Tibial artery (tissue), 4 donors: Measurements from ENCODE around the gene UQCRC2.

ENCODE experiments used
- DNase-seq, 2 donors: peaks; one replicate each; pipeline ENCODE4 v3.0.0-alpha.2; 2019
- H3K27ac ChIP-seq, 2 donors: fragments of 200-600 bp; sonication (generic) in 1 of 2; 1 replicate in 1 of 2; 2 replicates in 1 of 2; pipeline ENCODE4 v1.5.1; 2018 to 2019; ENCODE audit warnings: mild to moderate bottlenecking in 1 of 2
- H3K27me3 ChIP-seq, 2 donors: fragments of 200-600 bp; sonication (generic) in 1 of 2; one replicate each; pipeline versions ENCODE4 v1.5.1 to v1.6.0; 2016 to 2019
- H3K36me3 ChIP-seq, 3 donors: fragments of 200-600 bp; sonication (generic) in 2 of 3; one replicate each; pipeline ENCODE4 v1.5.1; 2016 to 2019; ENCODE audit warnings: mild to moderate bottlenecking in 2 of 3
- H3K4me1 ChIP-seq, 4 donors: fragments of 200-600 bp; sonication (generic) in 2 of 4; 1 replicate in 3 of 4; 2 replicates in 1 of 4; pipeline ENCODE4 v1.5.1; 2016 to 2019
- H3K4me3 ChIP-seq, 2 donors: fragments of 200-600 bp; sonication (generic) in 1 of 2; 1 replicate in 1 of 2; 2 replicates in 1 of 2; pipeline ENCODE4 v1.5.1; 2018 to 2019; ENCODE audit warnings: mild to moderate bottlenecking in 2 of 2
- H3K9me3 ChIP-seq, 3 donors: fragments of 200-600 bp; sonication (generic) in 1 of 3; one replicate each; pipeline ENCODE4 v1.5.1; 2016 to 2019
- CTCF ChIP-seq, 2 experiments: fragments of 200-600 bp in 1 of 2; fragments of 450-650 bp in 1 of 2; IDR thresholded peaks; one replicate each; pipeline ENCODE4 v1.5.1; 2017 to 2019; ENCODE audit warnings: antibody characterized with exemption in 2 of 2, mild to moderate bottlenecking in 1 of 2, moderate library complexity in 1 of 2
- intact Hi-C: fragments of 100-400 bp; cut with DNase I; formaldehyde crosslinking; loops from one replicate; pipeline ENCODE4 v1.15.0; 2023; ENCODE audit warnings: low total_unique reads

UQCRC2 gene

GRCh38 chr16:21943571-21943970 is 9.6 kb upstream of the UQCRC2 start:
- TF ChIP-seq CTCF (IDR thresholded peaks at IDR 0.05): no peak
- intact Hi-C loops: no loop called here
- no peak overlapping the region for H3K4me3 ChIP-seq
- H3K9me3 ChIP-seq: no peaks in the 10 kb centered on the region
- no peaks in the 10 kb centered on the region for H3K27me3 ChIP-seq
- no peaks in the 10 kb centered on the region for H3K4me1 ChIP-seq
- no peak overlapping the region for H3K27ac ChIP-seq
- no peaks in the 10 kb centered on the region for H3K36me3 ChIP-seq
- no peak for DNase-seq

- intact Hi-C loops: no loop called here
- Histone ChIP-seq H3K36me3 (no peaks in the 10 kb centered on the region), H3K9me3 (no peaks in the 10 kb centered on the region), H3K27me3 (no peaks in the 10 kb centered on the region), H3K4me3 (no peak overlapping the region), H3K4me1 (peaks cover 0 to 19% (median 16%) of the 10 kb centered on the region in 4 donors), H3K27ac (no peak overlapping the region)
- no peak for DNase-seq
- no peak for TF ChIP-seq CTCF (IDR thresholded peaks at IDR 0.05)
Observed at GRCh38 chr16:21946889-21947635, 6.1 kb upstream of the UQCRC2 start.

- Histone ChIP-seq H3K4me3 (no peak overlapping the region), H3K27me3 (no peaks in the 10 kb centered on the region), H3K27ac (no peak overlapping the region), H3K36me3 (no peaks in the 10 kb centered on the region), H3K4me1 (peaks cover 4 to 31% (median 23%) of the 10 kb centered on the region in 4 donors), H3K9me3 (no peaks in the 10 kb centered on the region)
- no peak for DNase-seq
- no peak for TF ChIP-seq CTCF (IDR thresholded peaks at IDR 0.05)
- intact Hi-C loops: no loop called here
Observed at GRCh38 chr16:21949713-21950260, 3.4 kb upstream of the UQCRC2 start.

- intact Hi-C loops: no loop called here
- Histone ChIP-seq H3K4me1 (peaks cover 4 to 39% (median 25%) of the 10 kb centered on the region in 4 donors), H3K36me3 (peaks cover 0 to under 1% (median 0%) of the 10 kb centered on the region in 3 donors), H3K4me3 (no peak overlapping the region), H3K27ac (no peak overlapping the region), H3K9me3 (no peaks in the 10 kb centered on the region), H3K27me3 (no peaks in the 10 kb centered on the region)
- DNase-seq: no peak
- TF ChIP-seq CTCF (IDR thresholded peaks at IDR 0.05): peak in 1 of 2 experiments; percentile 17
Observed at GRCh38 chr16:21950782-21951521, 2.2 kb upstream of the UQCRC2 start.

GRCh38 chr16:21952040-21952792 is 945 bp upstream of the UQCRC2 start:
- Histone ChIP-seq H3K27ac (peak overlapping the region; percentile 85 to 87), H3K36me3 (peaks cover 6 to 13% (median 9%) of the 10 kb centered on the region in 3 donors), H3K9me3 (no peaks in the 10 kb centered on the region), H3K4me1 (peaks cover 4 to 39% (median 30%) of the 10 kb centered on the region in 4 donors), H3K4me3 (peak overlapping the region; percentile 71 to 94), H3K27me3 (no peaks in the 10 kb centered on the region)
- DNase-seq: peak; percentile 49 to 73
- no peak for TF ChIP-seq CTCF (IDR thresholded peaks at IDR 0.05)
- intact Hi-C loops: no loop called here
